HG03457 (cell line): ENCODE results near the gene GUCA2B.

ENCODE experiments used
- ATAC-seq: cut with Tn5 transposase; IDR thresholded peaks from one replicate; pipeline ENCODE4 v1.9.1; 2021; ENCODE audit warnings: moderate number of reproducible peaks; ENCODE audit not compliant: unreplicated experiment

GUCA2B gene

GRCh38 chr1:42165511-42166210, 12.5 kb downstream of the GUCA2B start:
- ATAC-seq, result no peak

- no peak for ATAC-seq
These were observed 14.6 kb downstream of the GUCA2B start for GRCh38 chr1:42167611-42168390.

GRCh38 chr1:42168391-42168670, 15.1 kb downstream of the GUCA2B start:
- no peak for ATAC-seq

DNA sequence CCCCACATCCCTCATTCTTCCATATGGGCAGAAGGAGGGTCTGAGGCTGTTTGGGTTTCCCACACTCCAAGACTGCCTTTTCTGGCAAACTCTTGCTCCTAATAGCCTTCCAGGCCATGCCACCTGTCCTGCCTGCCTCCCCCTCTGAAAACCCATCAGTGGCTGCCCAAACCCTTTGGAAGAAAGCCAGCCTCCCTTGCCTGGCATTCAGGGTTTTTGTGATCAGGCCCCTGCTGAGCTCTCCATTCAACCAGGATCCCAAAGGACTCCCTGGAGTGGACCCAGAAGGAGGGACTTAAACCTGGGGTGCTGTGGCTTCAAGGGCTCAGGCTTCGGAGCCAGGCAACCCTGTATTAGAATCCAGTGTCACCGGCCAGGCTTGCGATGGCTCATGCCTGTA, 15.6 kb downstream of the GUCA2B start:
- ATAC-seq, result no peak

- ATAC-seq, result no peak
These were observed 17.8 kb downstream of the GUCA2B start for GRCh38 chr1:42170779-42171621.

GRCh38 chr1:42171679-42172266, 18.6 kb downstream of the GUCA2B start:
- no peak for ATAC-seq

DNA sequence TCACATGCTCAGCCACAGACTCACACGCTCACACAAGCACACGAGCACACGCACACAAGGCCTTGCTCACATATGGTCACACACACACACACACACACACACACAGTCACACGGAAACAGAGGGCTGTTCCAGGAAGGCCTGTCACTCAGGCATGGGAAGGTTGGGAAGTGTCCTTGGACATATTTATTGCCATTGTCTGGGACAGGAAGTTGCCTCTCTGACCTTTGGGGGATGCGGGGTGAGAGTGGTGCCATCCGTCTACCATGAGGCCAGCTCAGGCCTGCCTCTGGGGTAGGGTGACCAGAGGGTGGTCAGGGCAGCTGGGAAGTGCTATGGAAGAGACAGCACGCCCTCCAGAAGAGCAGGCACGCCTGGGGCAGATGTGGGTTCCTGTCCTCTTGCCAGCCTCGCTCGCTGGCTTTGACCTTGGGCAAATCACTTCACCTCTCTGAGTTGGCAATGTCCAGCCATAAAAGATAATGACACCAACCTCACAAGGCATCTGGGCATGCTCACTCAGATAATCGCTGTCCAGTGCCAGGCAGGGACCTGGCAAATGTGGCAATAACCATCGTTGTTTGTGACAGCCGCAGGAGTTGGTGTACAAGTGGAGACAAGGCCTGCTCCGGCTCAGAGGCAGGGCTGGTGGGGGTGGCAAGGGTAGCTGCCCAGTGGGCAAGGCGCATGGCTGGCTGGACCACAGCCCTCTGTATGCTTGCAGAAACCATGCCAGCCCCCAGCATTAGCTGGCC, 19.3 kb downstream of the GUCA2B start:
- ATAC-seq, result no peak

GRCh38 chr1:42173155-42173933, 20.1 kb downstream of the GUCA2B start:
- ATAC-seq, result no peak

GRCh38 chr1:42173961-42174735, 20.9 kb downstream of the GUCA2B start:
- no peak for ATAC-seq

- no peak for ATAC-seq
These were observed 22.3 kb downstream of the GUCA2B start for GRCh38 chr1:42175314-42176054.

GRCh38 chr1:42176902-42177519, 23.8 kb downstream of the GUCA2B start:
- no peak for ATAC-seq

GRCh38 chr1:42177541-42177981, 24.4 kb downstream of the GUCA2B start:
- no peak for ATAC-seq

DNA sequence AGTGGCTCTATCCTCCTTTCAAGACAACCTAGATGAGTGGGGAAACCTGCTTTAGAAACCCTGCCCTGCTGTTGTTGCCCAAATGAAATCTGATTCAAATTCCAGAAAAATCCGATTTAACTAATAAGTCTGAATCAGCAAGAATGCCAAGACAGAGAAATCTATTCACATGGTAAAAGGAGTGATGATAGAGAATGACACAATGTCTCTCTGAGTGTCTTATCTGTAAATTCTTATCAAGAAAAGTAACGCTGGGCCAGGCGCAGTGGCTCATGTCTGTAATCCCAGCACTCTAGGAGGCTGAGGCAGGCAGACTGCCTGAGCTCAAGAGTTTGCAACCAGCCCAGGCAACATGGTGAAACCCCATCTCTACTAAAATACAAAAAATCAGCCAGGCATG, 25.0 kb downstream of the GUCA2B start:
- ATAC-seq, result no peak

DNA sequence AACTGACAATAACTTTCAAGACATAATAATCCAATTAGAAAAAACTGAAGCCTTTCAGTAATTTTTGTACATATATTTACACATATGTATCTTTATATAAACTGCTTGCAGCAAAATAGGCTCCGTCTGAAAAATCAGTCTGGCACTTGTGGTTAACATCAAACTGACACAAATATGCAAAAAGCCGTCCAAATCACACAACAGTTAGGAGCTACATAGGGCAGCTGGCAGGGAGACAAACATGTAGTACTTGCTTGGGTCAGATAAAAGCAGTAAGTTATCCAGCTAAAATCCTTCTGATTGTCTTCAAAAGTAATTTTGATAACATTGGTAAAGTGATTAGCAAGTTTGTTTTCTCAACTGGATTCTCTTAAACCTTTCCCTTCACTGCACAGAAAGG, 26.1 kb downstream of the GUCA2B start:
- no peak for ATAC-seq

DNA sequence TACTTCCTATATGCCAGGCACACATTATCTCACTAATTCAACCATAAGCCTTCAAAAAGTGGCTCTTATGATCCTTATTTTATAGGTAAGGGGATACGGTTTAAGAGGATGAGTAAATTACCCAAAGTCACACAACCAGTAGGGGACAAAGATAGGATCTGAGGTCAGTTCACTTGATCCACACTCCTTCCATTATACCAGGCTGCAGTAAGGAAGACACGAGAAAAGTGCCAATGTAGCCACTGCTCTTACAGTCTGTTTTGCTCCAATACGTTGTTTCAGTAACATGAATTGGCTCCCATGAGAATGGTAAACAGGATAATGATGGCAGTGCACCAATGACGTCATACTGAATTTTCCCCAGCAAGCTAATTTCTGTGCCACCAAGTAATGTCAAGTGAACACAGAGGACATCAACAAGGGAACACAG, 26.7 kb downstream of the GUCA2B start:
- no peak for ATAC-seq

GRCh38 chr1:42181687-42182086, 28.5 kb downstream of the GUCA2B start:
- no peak for ATAC-seq

GRCh38 chr1:42183210-42183956, 30.2 kb downstream of the GUCA2B start:
- ATAC-seq, result no peak
